PC-3 (cell line): ENCODE results near the gene ACTR1A.

Experiments used
- CTCF ChIP-seq: fragments of 300-600 bp; sonication (generic); conservative IDR thresholded peaks from 2 replicates; pipeline ENCODE4 v1.5.1; 2017; ENCODE audit warnings: antibody characterized with exemption, low read depth, mild to moderate bottlenecking, low read length
- EZH2 ChIP-seq: fragments of 300-600 bp; sonication (generic); IDR thresholded peaks from one replicate; pipeline ENCODE4 v1.6.1; 2017; ENCODE audit warnings: antibody characterized with exemption, mild to moderate bottlenecking, low read length; ENCODE audit not compliant: unreplicated experiment
- EZH2phosphoT487 ChIP-seq: fragments of 300-600 bp; sonication (generic); IDR thresholded peaks from 2 replicates; pipeline ENCODE4 v1.6.1; 2018; ENCODE audit warnings: mild to moderate bottlenecking, antibody characterized with exemption, low read length, borderline replicate concordance

DNA sequence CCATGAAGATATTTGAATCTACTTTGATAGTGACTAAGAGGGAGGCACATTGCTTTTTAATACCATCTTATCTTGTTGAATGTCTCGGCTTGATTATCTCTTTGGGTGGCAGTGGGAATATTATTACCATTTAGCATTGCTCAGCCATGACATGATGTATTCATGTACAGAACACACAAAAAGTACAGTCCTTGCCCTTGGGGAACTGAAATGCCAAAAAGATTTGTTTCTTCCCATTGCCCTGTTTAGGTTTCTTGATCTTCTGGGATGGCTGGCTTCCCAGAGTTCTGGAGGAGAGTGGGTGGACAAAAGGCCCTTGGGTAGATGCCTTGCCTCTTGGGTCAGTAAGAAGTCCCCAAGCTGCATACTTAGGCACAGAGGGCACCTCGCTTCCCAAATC is 25.0 kb upstream of the ACTR1A start:
- no peak for TF ChIP-seq CTCF
- no peak for TF ChIP-seq EZH2phosphoT487
- no peak for TF ChIP-seq EZH2
